BLaER1 treated with 17β-estradiol and CSF1 and Interleukin-3, amounts not matched to agents 10 nM and 100 nM (cell line): Measurements from ENCODE around the gene RALA.

Experiments
- H3K27ac ChIP-seq, 11 experiments: shearing (Covaris generic); formaldehyde crosslinking; 2 replicates each; pipeline ENCODE4 v1.8.1; 2022
- H3K27me3 ChIP-seq, 11 experiments: shearing (Covaris generic); formaldehyde crosslinking; 2 replicates each; pipeline ENCODE4 v1.8.1; 2022
- H3K36me3 ChIP-seq, 11 experiments: shearing (Covaris generic); formaldehyde crosslinking; 2 replicates each; pipeline ENCODE4 v1.8.1; 2022
- H3K4me1 ChIP-seq, 10 experiments: shearing (Covaris generic); formaldehyde crosslinking; 2 replicates each; pipeline ENCODE4 v1.8.1; 2022
- H3K4me2 ChIP-seq, 11 experiments: shearing (Covaris generic); formaldehyde crosslinking; 2 replicates each; pipeline ENCODE4 v1.8.1; 2022
- H3K4me3 ChIP-seq, 10 experiments: shearing (Covaris generic); formaldehyde crosslinking; 2 replicates each; pipeline ENCODE4 v1.8.1; 2022
- H3K9ac ChIP-seq, 11 experiments: shearing (Covaris generic); formaldehyde crosslinking; 2 replicates each; pipeline ENCODE4 v1.8.1; 2022
- H3K9me3 ChIP-seq, 11 experiments: shearing (Covaris generic); formaldehyde crosslinking; replicated peaks in 1 of 11; 2 replicates each; pipeline ENCODE4 v1.8.1; 2022
- H4K20me1 ChIP-seq, 11 experiments: shearing (Covaris generic); formaldehyde crosslinking; 2 replicates each; pipeline ENCODE4 v1.8.1; 2022
- Cebpa-rat ChIP-seq, 11 experiments: shearing (Covaris generic); IDR thresholded peaks; 2 replicates each; pipeline ENCODE4 v1.8.1; 2022

RALA gene

DNA sequence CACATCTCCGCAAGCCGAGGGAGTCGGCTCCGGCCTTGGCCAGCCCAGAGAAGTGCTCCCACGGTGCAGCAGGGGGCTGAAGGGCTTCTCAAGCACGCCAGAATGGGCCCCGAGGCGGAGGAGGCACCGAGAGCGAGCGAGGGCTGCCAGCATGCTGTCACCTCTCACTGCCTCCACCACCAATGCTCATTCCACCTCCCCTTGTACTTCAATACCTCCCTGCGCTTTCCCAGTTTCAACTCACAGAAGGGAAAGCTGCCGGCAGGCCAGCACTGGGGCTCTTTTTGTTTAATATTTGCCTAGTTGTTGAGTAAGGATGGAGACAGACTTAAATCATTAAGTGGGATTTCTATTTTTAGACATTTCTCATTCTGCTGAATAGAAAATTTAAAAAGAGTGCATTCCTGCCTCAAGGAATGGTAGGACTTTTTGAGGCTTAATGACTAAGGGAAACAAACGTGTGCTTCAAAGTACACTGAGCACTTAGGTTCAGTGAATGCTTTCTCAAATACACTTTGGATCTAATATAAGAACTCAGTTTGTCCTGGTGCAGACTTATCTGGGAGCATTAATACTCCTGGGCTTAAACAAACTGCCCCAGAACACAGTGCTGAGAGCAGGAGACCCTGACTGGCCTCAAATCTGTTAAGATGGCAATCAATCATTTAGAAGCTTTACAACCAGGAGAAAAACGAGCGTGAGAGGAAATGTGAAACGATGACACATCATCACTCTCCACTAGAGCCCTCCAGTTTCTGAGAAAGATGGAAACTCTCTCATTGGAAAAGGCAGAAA lies 131.2 kb downstream of the RALA start:
- Histone ChIP-seq H3K9ac (peak overlapping the region in 1 of 11 experiments; percentile 4; a peak in 1 of 22 replicates), H3K9me3 (peaks cover 14 to 52% (median 42%) of the 10 kb centered on the region in 11 experiments), H3K4me1 (peaks cover 0 to 9% (median 0%) of the 10 kb centered on the region in 10 experiments; a peak in 1 of 20 replicates), H3K27me3 (no peaks in the 10 kb centered on the region), H3K27ac (no peak overlapping the region), H4K20me1 (no peaks in the 10 kb centered on the region), H3K4me3 (no peak overlapping the region), H3K4me2 (no peak overlapping the region), H3K36me3 (peaks cover 0 to 54% (median 24%) of the 10 kb centered on the region in 11 experiments; a peak in 16 of 22 replicates)
- TF ChIP-seq Cebpa-rat (IDR thresholded peaks at IDR 0.05), result no peak

DNA sequence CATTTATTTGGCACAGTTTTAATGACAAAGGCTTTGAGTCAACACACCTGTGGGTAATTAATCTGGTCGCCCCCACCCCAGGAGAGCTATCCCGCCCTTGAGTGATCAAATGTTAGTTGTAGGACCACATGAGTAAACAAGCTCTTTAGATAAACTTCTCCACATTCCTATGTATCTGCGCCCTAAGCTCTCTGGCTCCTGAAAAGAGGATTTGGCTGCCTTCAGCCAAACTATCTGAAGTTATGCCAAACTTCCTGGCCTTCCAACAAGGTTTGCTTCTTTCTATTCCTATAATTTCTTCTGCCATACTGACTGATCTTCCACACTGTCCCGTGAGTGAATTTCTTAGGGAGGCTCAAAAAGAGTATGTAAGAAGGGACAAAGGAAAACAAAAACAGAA lies 134.2 kb downstream of the RALA start:
- peaks cover 0 to 9% (median under 1%) of the 10 kb centered on the region in 10 experiments; a peak in 4 of 20 replicates for H3K4me1 ChIP-seq
- H3K36me3 ChIP-seq, result peaks cover 0 to 39% (median 20%) of the 10 kb centered on the region in 11 experiments; a peak in 15 of 22 replicates
- no peaks in the 10 kb centered on the region for H4K20me1 ChIP-seq
- H3K27ac ChIP-seq, result no peak overlapping the region
- no peak for TF ChIP-seq Cebpa-rat (IDR thresholded peaks at IDR 0.05)
- H3K9me3 ChIP-seq, result peaks cover 12 to 53% (median 36%) of the 10 kb centered on the region in 11 experiments
- H3K4me3 ChIP-seq, result no peak overlapping the region
- no peaks in the 10 kb centered on the region for H3K27me3 ChIP-seq
- H3K9ac ChIP-seq, result no peak overlapping the region
- no peak overlapping the region for H3K4me2 ChIP-seq
